K562 (cell line): Measurements from ENCODE around the gene KCNK2. TPM values are rescaled to one million over a fixed set of nuclear protein-coding genes. Genes with fewer than 3 reads are reported as not detected.

Experiments used
- ATAC-seq: fragments of 200-7000 bp; cut with Tn5 transposase; 3 replicates; pipeline ENCODE4 v1.9.1; 2020; ENCODE audit warnings: moderate library complexity
- BruUV-seq: library from RNA; stranded (reverse); fragments of 400-500 nt; replicated peaks from 2 replicates; lab custom pipeline; 2021; lab: Mats Ljungman, UMichigan
- CTCF ChIA-PET: fragments of 300-600 bp; formaldehyde crosslinking; extraction: SDS; loops from one replicate; lab custom pipeline; 2021; ENCODE audit warnings: low intra/inter-chr PET ratio; lab: Yijun Ruan, JAX
- POLR2A ChIA-PET: fragments of 300-600, 350-650 bp; sonication (Branson Sonifier 250); formaldehyde crosslinking; extraction: SDS; loops from one replicate; lab custom pipeline; 2021; ENCODE audit warnings: antibody characterized with exemption, inconsistent platforms; lab: Yijun Ruan, JAX
- DNase-seq, 4 experiments: peaks; one replicate each; pipeline versions ENCODE4 v3.0.0 to v3.0.0-alpha.2; 2011 to 2018; ENCODE audit warnings: low spot score in 3 of 4, mixed read lengths in 3 of 4; ENCODE audit errors: extremely low read depth in 1 of 4
- FAIRE-seq: peaks from 2 replicates; lab custom pipeline; 2011; peaks lifted over from hg19 to GRCh38; lab: Jason Lieb, UNC
- H2AFZ ChIP-seq: 2 replicates; pipeline ENCODE4 v1.6.0; 2011; ENCODE audit warnings: low read depth, low read length, control low read depth, inconsistent platforms
- H3K27ac ChIP-seq: fragments of 200-600 bp; 3 replicates; pipeline ENCODE4 v1.8.0; 2011; ENCODE audit warnings: low read depth, mild to moderate bottlenecking, control low read depth, inconsistent platforms, low read length, moderate library complexity, mixed read lengths; ENCODE audit errors: extremely low read depth
- H3K27me3 ChIP-seq, 2 experiments: fragments of 300-600 bp in 1 of 2; 2 replicates in 1 of 2; 3 replicates in 1 of 2; pipeline versions ENCODE4 v1.6.0 to v1.8.0; 2011; ENCODE audit warnings: inconsistent platforms in 2 of 2, low read length in 2 of 2, mild to moderate bottlenecking in 1 of 2, mixed read lengths in 1 of 2, moderate library complexity in 1 of 2; ENCODE audit not compliant: control insufficient read depth in 2 of 2, insufficient read depth in 2 of 2
- H3K36me3 ChIP-seq: fragments of 300-600 bp; 3 replicates; pipeline ENCODE4 v1.8.0; 2011; ENCODE audit warnings: mild to moderate bottlenecking, low read length, inconsistent platforms; ENCODE audit not compliant: control insufficient read depth, insufficient read depth
- H3K4me1 ChIP-seq, 2 experiments: fragments of 200-600 bp in 1 of 2; replicated peaks in 1 of 2; 2 replicates in 1 of 2; 3 replicates in 1 of 2; pipeline versions ENCODE4 v1.5.1 to v1.8.0; 2011; ENCODE audit warnings: inconsistent platforms in 2 of 2, low read length in 2 of 2, mild to moderate bottlenecking in 1 of 2, mixed read lengths in 1 of 2, moderate library complexity in 1 of 2; ENCODE audit not compliant: control insufficient read depth in 2 of 2, insufficient read depth in 2 of 2
- H3K4me2 ChIP-seq: 2 replicates; pipeline ENCODE4 v1.6.1; 2011; ENCODE audit warnings: low read length, control low read depth, inconsistent platforms, mixed read lengths; ENCODE audit not compliant: insufficient read depth
- H3K4me3 ChIP-seq: fragments of 200-600 bp; sonication (generic), shearing (Covaris generic); 2 replicates; pipeline ENCODE4 v1.5.1; 2016; ENCODE audit warnings: control low read depth, inconsistent platforms
- H3K79me2 ChIP-seq: fragments of 200-600 bp; 3 replicates; pipeline ENCODE4 v1.8.0; 2011; ENCODE audit warnings: low read length, inconsistent platforms; ENCODE audit not compliant: control insufficient read depth, insufficient read depth
- H3K9ac ChIP-seq, 2 experiments: 2 replicates each; pipeline versions ENCODE4 v1.6.0 to v1.6.1; 2011; ENCODE audit warnings: low read depth in 2 of 2, low read length in 2 of 2, control low read depth in 1 of 2, inconsistent platforms in 1 of 2, mild to moderate bottlenecking in 1 of 2, mixed read lengths in 1 of 2; ENCODE audit not compliant: insufficient read depth in 1 of 2
- H3K9me1 ChIP-seq: one replicate; pipeline ENCODE4 v1.6.0; 2011; ENCODE audit warnings: inconsistent platforms, mild to moderate bottlenecking, low read length, moderate library complexity; ENCODE audit not compliant: control insufficient read depth, insufficient read depth
- H3K9me3 ChIP-seq: replicated peaks from 2 replicates; pipeline ENCODE4 v1.5.1; 2011; ENCODE audit warnings: low read depth, low read length, inconsistent platforms; ENCODE audit not compliant: control insufficient read depth, insufficient read depth
- H4K20me1 ChIP-seq: replicated peaks from 2 replicates; pipeline ENCODE4 v1.6.1; 2011; ENCODE audit warnings: low read length, inconsistent platforms, mixed read lengths; ENCODE audit not compliant: control insufficient read depth, insufficient read depth
- CAMTA2 ChIP-seq: fragments of 250-450 bp; sonication (Bioruptor Pico); conservative IDR thresholded peaks from 2 replicates; pipeline ENCODE4 v1.5.1; 2022
- CHAMP1 ChIP-seq: fragments of 450-650 bp; IDR thresholded peaks from 2 replicates; pipeline ENCODE4 v1.6.1; 2016; ENCODE audit warnings: mild to moderate bottlenecking
- FOXO4 ChIP-seq: fragments of 450-650 bp; formaldehyde crosslinking; IDR thresholded peaks from 2 replicates; pipeline ENCODE4 v1.4.0; 2020; ENCODE audit warnings: mild to moderate bottlenecking, moderate library complexity
- KHSRP ChIP-seq: fragments of 450-650 bp; IDR thresholded peaks from 2 replicates; pipeline ENCODE4 v1.6.1; 2017
- MAZ ChIP-seq, 2 experiments: fragments of 450-650 bp in 1 of 2; sonication (generic) in 1 of 2; formaldehyde crosslinking; IDR thresholded peaks in 1 of 2; conservative IDR thresholded peaks in 1 of 2; 2 replicates each; pipeline versions ENCODE4 v1.4.0 to v1.5.0; 2020; ENCODE audit warnings: mild to moderate bottlenecking in 1 of 2, missing genetic modification reagents in 1 of 2
- MCM3 ChIP-seq: fragments of 450-650 bp; IDR thresholded peaks from 2 replicates; pipeline ENCODE4 v1.6.1; 2016
- NR2C1 ChIP-seq, 2 experiments: fragments of 450-650 bp; IDR thresholded peaks; 2 replicates each; pipeline ENCODE4 v1.6.1; 2017; ENCODE audit warnings: mild to moderate bottlenecking in 2 of 2, antibody characterized with exemption in 1 of 2, inconsistent platforms in 1 of 2, missing compliant biosample characterization in 1 of 2, missing genetic modification characterization in 1 of 2
- RAD21 ChIP-seq, 2 experiments: fragments of 250-450 bp in 1 of 2; fragments of 450-650 bp in 1 of 2; sonication (Bioruptor Pico) in 1 of 2; formaldehyde crosslinking in 1 of 2; IDR thresholded peaks in 1 of 2; conservative IDR thresholded peaks in 1 of 2; 2 replicates each; pipeline versions ENCODE4 v1.4.0 to v1.8.0; 2020 to 2022; ENCODE audit warnings: mild to moderate bottlenecking in 2 of 2, moderate library complexity in 1 of 2
- SPI1 ChIP-seq: IDR thresholded peaks from 2 replicates; pipeline ENCODE4 v1.6.1; 2011; ENCODE audit warnings: low read depth, low read length, control low read depth, borderline replicate concordance
- WHSC1 ChIP-seq: IDR thresholded peaks from one replicate; pipeline ENCODE4 v1.6.1; 2012; ENCODE audit warnings: low read length, control low read depth, inconsistent platforms
- ZBTB8A ChIP-seq: fragments of 450-650 bp; IDR thresholded peaks from 2 replicates; pipeline ENCODE4 v1.6.1; 2018; ENCODE audit warnings: mild to moderate bottlenecking, moderate library complexity; ENCODE audit not compliant: partially characterized antibody
- ZNF133 ChIP-seq: fragments of 250-450 bp; sonication (Bioruptor Pico); IDR thresholded peaks from 2 replicates; pipeline ENCODE4 v1.4.0; 2020; ENCODE audit warnings: mild to moderate bottlenecking
- WGBS: fragments of 100-300 bp; shearing (Covaris generic); methylation state at CpG from one replicate; pipeline ENCODE4 v1.1.6; 2016; ENCODE audit warnings: low coverage, mixed read lengths; ENCODE audit not compliant: insufficient coverage; ENCODE audit errors: missing lambda C conversion rate; 5-methylcytosine and 5-hydroxymethylcytosine counted together
- in situ Hi-C: fragments of 300-500 bp; cut with MboI; formaldehyde crosslinking; loops from 4 replicates; pipeline ENCODE4 v1.15.0; 2018; ENCODE audit warnings: inconsistent platforms, mixed read lengths
- intact Hi-C: fragments of 100-400 bp; cut with micrococcal nuclease; formaldehyde crosslinking; loops from 2 replicates; pipeline ENCODE4 v1.14.2; 2022
- polyA plus RNA-seq, 8 experiments: library from polyadenylated mRNA; depleted of rRNA in 4 of 8; stranded (reverse) in 5 of 8; unstranded in 3 of 8; fragments of >200 nt; fragmentation: Nextera tagmentation in 2 of 8; fragmentation: Illumina TruSeq in 1 of 8; extraction: Ambion mirVana in 2 of 8; extraction: Trizol in 1 of 8; gene quantifications; 2 replicates each; pipeline versions ENCODE4 v1.2.1 to v1.2.3, GENCODE V29; 2011 to 2014; ENCODE audit warnings: inconsistent platforms in 1 of 8, missing spikeins in 1 of 8
- total RNA-seq, 7 experiments: library from RNA; depleted of rRNA in 6 of 7; stranded (reverse); fragments of >200 nt in 6 of 7; fragmentation: Illumina TruSeq in 2 of 7; extraction: Trizol in 2 of 7; gene quantifications; 2 replicates each; pipeline versions ENCODE4 v1.2.1 to v1.2.3, GENCODE V29; 2011 to 2021; ENCODE audit warnings: low replicate concordance in 1 of 7
- TF ChIP-seq, protein P1 (sequence below): sonication (generic); formaldehyde crosslinking; IDR thresholded peaks from 2 replicates; pipeline ENCODE4 v1.9.0; 2022; ENCODE audit warnings: mild to moderate bottlenecking, missing genetic modification reagents
- TF ChIP-seq, protein P2 (sequence below): fragments of 250-450 bp; sonication (Bioruptor Pico); IDR thresholded peaks from 2 replicates; pipeline ENCODE4 v1.5.0; 2020; ENCODE audit warnings: mild to moderate bottlenecking, borderline replicate concordance
- TF ChIP-seq, protein P3 (sequence below): fragments of 200-800 bp; sonication (Bioruptor generic); IDR thresholded peaks from 2 replicates; pipeline ENCODE4 v1.6.1; 2017; ENCODE audit warnings: missing genetic modification characterization, missing compliant biosample characterization

Gene KCNK2
- total and polyA plus RNA-seq, 9 of the 15 experiments (the other 6 are each of a cell fraction or from before 2014, with no cell fraction given) = 0.04 to 0.13 (median 0.05) TPM; not detected in 3

- Histone ChIP-seq H2AFZ (no peak overlapping the region), H3K9ac (no peak overlapping the region)
- TF ChIP-seq, protein P1, sequence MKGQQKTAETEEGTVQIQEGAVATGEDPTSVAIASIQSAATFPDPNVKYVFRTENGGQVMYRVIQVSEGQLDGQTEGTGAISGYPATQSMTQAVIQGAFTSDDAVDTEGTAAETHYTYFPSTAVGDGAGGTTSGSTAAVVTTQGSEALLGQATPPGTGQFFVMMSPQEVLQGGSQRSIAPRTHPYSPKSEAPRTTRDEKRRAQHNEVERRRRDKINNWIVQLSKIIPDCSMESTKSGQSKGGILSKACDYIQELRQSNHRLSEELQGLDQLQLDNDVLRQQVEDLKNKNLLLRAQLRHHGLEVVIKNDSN (CRISPR knock-in tag) = no peak
- no peak for TF ChIP-seq SPI1
- TF ChIP-seq, protein P2, sequence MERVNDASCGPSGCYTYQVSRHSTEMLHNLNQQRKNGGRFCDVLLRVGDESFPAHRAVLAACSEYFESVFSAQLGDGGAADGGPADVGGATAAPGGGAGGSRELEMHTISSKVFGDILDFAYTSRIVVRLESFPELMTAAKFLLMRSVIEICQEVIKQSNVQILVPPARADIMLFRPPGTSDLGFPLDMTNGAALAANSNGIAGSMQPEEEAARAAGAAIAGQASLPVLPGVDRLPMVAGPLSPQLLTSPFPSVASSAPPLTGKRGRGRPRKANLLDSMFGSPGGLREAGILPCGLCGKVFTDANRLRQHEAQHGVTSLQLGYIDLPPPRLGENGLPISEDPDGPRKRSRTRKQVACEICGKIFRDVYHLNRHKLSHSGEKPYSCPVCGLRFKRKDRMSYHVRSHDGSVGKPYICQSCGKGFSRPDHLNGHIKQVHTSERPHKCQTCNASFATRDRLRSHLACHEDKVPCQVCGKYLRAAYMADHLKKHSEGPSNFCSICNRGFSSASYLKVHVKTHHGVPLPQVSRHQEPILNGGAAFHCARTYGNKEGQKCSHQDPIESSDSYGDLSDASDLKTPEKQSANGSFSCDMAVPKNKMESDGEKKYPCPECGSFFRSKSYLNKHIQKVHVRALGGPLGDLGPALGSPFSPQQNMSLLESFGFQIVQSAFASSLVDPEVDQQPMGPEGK (CRISPR knock-in tag) = no peak
- TF ChIP-seq WHSC1 = no peak
- TF ChIP-seq KHSRP = no peak
- no peak for TF ChIP-seq NR2C1 (IDR thresholded peaks at IDR 0.05)
- TF ChIP-seq NR2C1 (tag; IDR thresholded peaks at IDR 0.05) = no peak
- TF ChIP-seq CAMTA2 = no peak
- TF ChIP-seq MAZ (CRISPR knock-in tag; conservative IDR thresholded peaks at IDR 0.05 in 1 of 2, IDR thresholded peaks at IDR 0.05 in 1 of 2) = no peak
- TF ChIP-seq MCM3 = no peak
- no peak for TF ChIP-seq RAD21 (CRISPR knock-in tag; conservative IDR thresholded peaks at IDR 0.05 in 1 of 2, IDR thresholded peaks at IDR 0.05 in 1 of 2)
- TF ChIP-seq ZBTB8A = no peak
- TF ChIP-seq, protein P3, sequence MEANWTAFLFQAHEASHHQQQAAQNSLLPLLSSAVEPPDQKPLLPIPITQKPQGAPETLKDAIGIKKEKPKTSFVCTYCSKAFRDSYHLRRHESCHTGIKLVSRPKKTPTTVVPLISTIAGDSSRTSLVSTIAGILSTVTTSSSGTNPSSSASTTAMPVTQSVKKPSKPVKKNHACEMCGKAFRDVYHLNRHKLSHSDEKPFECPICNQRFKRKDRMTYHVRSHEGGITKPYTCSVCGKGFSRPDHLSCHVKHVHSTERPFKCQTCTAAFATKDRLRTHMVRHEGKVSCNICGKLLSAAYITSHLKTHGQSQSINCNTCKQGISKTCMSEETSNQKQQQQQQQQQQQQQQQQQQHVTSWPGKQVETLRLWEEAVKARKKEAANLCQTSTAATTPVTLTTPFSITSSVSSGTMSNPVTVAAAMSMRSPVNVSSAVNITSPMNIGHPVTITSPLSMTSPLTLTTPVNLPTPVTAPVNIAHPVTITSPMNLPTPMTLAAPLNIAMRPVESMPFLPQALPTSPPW (CRISPR knock-in tag) = no peak
- TF ChIP-seq FOXO4 (CRISPR knock-in tag) = no peak
- no peak for TF ChIP-seq ZNF133 (CRISPR knock-in tag)
- no peak for TF ChIP-seq CHAMP1
These were observed 21.7 kb downstream of the KCNK2 start for GRCh38 chr1:215104283-215104682.

More at GRCh38 chr1:215104283-215104682, 21.7 kb downstream of the KCNK2 start:
- no peaks in the 10 kb centered on the region for H3K9me3 ChIP-seq
- intact Hi-C loops (no loop called here), in situ Hi-C loops (no loop called here)
- no peak overlapping the region for H3K4me3 ChIP-seq
- FAIRE-seq (no peak), ATAC-seq (no peak), DNase-seq (no peak)
- BruUV-seq = no TSS peak
- H3K36me3 ChIP-seq = no peaks in the 10 kb centered on the region
- no peaks in the 10 kb centered on the region for H3K9me1 ChIP-seq
- H3K79me2 ChIP-seq = no peaks in the 10 kb centered on the region
- no peaks in the 10 kb centered on the region for H4K20me1 ChIP-seq
- H3K4me2 ChIP-seq = no peak overlapping the region
- 5% methylated on average over 3 of the region's 3 CpGs for WGBS
- POLR2A ChIA-PET = no interaction called here
- no peaks in the 10 kb centered on the region for H3K4me1 ChIP-seq
- H3K27ac ChIP-seq = no peak overlapping the region
- H3K27me3 ChIP-seq = no peaks in the 10 kb centered on the region
- CTCF ChIA-PET = no interaction called here
